EH (cell line): ENCODE data around the gene LYPD6.
"Not testable (repeated sequence)": the region's sequence is repeated elsewhere in the genome, so short reads cannot be mapped to it uniquely, and the experiment has no call there.

Experiments
- DNase-seq: peaks from one replicate; pipeline ENCODE4 v3.0.0-alpha.2; 2015; ENCODE audit warnings: low read depth

LYPD6 gene

GRCh38 chr2:149330127-149331022 lies at the start of gene LYPD6:
Gene LYPD6, plus strand, starts transcription at chr2:149330587. Its CDS starts 107,122 bp downstream, at chr2:149437709.
- peak; percentile 81 for DNase-seq

GRCh38 chr2:149281441-149281840 lies 48.9 kb upstream of the LYPD6 start:
- DNase-seq = no peak

DNA sequence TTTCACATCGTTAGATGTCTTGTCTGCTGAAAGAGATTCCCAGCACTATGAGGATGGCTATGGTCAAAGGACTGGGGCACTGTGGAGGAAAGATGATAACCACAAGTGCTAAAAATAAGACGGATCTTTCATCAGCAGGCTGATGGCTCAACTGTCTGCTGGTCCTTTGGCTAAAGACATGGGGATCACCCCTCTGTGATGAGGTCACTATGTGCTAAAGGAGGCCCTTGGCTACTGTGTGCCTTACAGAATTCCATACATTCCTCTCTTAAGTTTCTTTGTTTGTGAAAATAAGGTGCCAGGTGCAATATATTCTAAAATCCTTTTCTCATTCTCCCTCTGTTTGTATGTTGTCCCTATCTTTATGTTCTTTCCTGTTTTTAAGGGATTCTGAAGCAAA lies 39.7 kb upstream of the LYPD6 start:
- DNase-seq = no peak

DNA sequence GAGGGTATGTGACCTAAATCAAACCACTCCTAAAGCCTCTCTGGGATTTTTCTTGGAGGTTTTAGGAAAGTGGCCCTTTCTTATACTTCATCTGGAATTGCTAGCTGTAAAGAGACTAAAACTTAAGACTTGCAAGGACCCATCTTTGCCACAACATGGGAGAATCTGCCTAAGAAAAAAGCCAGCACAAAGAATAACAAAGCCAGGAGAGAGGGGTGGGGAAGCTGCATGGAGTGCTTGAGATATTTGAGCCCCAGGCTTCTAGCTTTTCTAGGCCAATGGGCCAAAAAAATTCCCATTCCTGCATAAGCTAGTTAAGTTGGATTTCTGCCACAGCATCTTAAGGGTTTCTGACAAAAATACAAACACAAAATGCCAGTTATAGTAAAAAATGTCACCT lies 38.5 kb upstream of the LYPD6 start:
- peak; percentile 11 for DNase-seq

- DNase-seq = no peak
These were observed 34.4 kb upstream of the LYPD6 start for GRCh38 chr2:149296031-149296430.

DNA sequence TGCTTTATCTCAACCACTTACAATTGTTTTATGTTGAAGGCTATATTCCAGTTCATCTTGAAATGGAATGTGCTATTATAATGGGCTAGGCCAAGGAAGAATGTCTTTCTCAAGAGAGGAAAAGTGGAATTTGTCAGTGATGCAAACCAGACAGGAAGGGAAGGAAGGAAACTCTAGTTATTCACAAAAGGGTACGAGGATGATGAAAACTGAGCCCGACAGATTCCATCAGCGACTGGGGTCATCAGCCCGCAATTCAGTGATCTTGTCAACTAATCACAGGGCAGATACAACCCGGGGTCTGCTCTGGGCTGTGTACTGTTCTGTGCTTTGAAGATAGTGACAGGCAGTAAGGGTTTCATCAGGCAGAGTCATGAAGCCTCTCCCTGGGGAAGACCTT lies 23.4 kb upstream of the LYPD6 start:
- peak; percentile 17 for DNase-seq

- no peak for DNase-seq
These were observed 20.0 kb upstream of the LYPD6 start for GRCh38 chr2:149310349-149310748.

DNA sequence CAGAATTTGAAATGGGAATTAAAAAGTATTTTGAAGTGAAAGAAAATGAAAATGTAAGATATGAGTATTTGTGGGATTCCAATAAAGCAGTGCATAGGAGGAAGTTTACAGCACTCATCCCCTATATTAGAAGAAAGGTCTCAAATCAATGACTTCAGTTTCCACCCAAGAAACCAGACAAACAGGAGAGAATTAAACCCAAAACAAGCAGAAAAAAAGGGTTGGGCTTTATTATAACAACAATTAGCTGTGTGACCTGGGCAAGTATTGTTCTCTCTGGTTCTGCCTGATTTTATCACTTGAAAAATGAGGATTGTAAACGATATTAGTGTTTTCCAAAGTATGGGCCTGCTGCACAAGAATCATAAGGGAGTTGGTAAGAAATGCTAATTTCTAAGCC lies 18.3 kb upstream of the LYPD6 start:
- DNase-seq = no peak

GRCh38 chr2:149313512-149313972 lies 16.8 kb upstream of the LYPD6 start:
- DNase-seq = peak; percentile 54

DNA sequence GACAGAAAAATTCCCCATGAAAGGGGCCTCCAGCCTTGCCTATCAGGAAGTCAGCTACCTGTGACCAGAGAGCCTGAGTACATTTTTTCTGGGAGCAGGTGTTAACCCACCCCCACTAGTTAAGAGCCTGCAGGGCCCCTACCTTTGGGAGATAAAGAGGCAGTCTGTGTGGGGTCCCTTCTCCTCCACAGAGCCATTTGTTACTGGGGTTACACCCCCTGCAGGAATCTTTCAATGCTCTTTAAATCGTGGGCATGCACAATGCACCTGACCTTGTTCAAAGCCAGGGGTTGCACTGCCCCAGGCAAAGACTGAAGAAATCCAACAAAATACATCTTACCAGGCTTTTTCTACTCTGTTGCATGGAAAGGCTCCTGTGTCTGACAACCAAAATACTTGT lies 15.7 kb upstream of the LYPD6 start:
- no peak for DNase-seq

- no peak for DNase-seq
These were observed 14.9 kb upstream of the LYPD6 start for GRCh38 chr2:149315461-149315860.

DNA sequence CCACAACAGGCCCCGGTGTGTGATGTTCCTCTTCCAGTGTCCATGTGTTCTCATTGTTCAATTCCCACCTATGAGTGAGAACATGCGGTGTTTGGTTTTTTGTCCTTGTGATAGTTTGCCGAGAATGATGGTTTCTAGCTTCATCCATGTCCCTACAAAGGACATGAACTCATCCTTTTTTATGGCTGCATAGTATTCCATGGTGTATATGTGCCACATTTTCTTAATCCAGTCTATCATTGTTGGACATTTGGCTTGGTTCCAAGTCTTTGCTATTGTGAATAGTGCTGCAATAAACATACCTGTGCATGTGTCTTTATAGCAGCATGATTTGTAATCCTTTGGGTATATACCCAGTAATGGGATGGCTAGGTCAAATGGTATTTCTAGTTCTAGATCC lies 11.8 kb upstream of the LYPD6 start:
- DNase-seq = not testable (repeated sequence)

- DNase-seq = no peak
These were observed 10.0 kb upstream of the LYPD6 start for GRCh38 chr2:149320362-149320761.

GRCh38 chr2:149329068-149329467 lies 1.3 kb upstream of the LYPD6 start:
- peak; percentile 1 for DNase-seq

- peak; percentile 71 for DNase-seq
These were observed 779 bp upstream of the LYPD6 start for GRCh38 chr2:149329489-149330126.

DNA sequence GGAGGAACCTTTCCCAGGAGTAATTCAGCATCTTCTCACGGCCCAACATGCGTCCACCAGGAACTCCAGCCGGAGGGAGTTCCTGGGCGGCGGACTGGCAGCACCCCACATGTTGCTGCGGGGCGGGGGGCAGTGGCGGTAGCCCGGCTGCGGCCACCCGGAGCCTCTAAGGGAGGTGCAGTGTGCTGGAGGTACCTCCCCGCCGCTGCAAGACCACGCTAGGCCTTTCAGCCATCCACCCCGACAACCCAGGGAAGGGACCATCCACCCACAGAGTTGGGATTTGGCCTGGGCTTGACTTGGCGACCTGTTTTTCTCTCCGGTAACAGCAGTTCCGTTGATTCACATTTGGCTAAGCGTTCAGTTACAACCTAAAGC lies 625 bp downstream of the LYPD6 start:
- DNase-seq = no peak

- DNase-seq = no peak
These were observed 2.0 kb downstream of the LYPD6 start for GRCh38 chr2:149332364-149332763.

DNA sequence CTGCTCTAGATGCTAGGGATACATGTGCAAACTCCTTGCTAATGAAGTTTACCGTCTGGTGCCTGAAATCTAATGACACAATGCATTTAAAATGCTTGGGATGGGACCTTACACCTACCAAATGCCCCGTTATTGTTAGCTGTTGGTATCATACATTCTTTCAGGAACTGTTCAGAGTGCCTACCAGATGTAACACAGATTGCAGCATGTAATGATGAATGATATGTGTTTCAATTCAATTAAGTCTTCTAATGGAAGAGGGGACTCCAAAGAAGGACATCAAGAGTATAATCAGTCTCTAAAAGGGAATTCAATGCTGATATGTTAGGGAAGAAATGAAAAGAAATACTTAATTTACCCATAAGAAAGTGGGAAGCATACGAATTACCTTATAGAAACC lies 3.2 kb downstream of the LYPD6 start:
- DNase-seq = no peak

DNA sequence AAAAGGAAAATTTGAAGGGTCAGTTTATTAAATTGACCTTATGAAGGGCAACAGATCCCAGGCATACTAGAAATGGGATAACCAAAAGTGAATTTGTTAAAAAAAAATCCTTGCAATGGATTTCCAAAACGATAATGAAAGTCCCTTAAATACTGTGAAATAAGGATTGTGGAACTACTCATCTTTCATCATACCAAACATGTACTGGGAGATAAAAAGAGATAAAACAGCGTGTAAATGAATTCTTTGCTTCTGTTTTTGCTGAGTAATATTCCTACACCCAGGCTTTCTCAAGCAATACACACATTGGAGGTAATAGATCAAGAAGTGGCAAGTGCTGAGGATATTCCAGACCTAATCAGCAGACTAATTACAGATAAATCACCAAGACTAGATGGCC lies 3.8 kb downstream of the LYPD6 start:
- no peak for DNase-seq

DNA sequence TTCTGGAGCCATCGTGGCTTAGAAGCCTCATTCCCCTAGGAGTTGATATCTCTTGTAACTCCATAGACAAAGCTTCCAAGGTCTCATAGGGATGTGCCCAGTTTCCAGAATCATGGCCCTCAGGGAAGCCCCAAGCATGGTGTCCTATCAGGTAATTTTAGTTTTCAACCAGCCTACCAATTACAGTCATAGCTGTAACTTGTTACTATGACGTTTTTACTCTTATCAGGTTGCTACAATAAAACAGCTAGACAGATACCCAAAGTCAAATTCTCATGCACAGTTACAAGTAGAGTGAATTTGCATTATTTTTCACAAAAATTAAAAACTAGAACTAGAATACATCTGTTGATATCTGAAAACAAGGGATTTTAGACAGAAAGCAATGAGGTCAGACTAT lies 8.9 kb downstream of the LYPD6 start:
- no peak for DNase-seq

DNA sequence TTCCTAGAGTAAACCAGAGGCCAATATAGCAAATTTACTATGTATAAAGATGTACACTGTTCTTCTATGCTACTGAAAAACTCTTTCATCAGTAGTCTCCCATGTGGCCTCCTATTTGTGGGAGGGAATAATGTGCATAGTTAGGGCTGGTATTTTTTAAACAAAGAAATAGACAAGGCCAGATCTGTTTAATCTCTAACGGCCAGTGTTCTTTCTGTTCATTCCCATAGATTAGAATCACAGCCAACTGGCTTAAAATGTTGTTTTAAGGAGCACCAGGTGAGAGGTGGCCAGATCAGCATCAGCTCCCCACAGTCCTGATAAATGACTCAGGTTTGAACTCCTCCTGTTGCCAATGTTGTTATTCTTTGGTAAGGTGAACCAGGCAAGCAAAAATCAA lies 12.1 kb downstream of the LYPD6 start:
- DNase-seq = no peak

DNA sequence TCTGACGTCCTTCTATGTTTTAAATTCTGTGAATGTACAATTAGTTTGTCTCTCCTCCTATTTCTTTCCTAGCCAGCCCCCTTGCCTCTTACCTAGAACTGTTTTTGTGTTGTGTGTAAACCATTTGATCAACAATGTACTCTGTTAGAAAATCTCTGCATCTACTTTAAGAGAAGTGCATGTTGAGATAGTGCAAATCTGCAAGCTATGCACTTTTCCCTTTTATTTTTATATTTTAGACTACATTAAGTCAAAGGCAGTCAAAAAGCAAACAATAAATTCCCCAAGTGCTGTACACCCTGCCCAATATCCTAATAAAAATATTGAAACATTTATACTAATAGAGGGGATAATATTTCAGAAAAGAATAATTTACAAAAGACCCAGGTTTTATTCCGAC lies 13.7 kb downstream of the LYPD6 start:
- no peak for DNase-seq

DNA sequence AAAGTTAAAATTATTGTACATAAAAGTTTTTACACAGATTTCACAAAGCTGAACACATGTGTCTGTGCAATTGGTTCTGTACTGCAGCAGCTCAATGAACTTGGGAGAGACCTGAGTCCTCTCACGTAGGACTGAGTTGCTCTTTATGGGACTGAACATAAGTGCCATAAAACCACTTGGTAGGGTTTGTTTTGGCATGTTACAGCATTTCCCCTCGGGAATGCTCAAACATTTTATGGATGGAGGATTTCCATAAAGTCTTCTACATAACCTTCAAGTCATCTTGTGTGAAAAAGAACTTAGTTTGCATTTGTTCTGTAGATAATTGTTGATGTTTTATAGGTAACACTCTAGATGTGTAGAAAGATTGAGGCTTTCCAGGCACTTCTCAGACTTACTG lies 15.9 kb downstream of the LYPD6 start:
- no peak for DNase-seq

DNA sequence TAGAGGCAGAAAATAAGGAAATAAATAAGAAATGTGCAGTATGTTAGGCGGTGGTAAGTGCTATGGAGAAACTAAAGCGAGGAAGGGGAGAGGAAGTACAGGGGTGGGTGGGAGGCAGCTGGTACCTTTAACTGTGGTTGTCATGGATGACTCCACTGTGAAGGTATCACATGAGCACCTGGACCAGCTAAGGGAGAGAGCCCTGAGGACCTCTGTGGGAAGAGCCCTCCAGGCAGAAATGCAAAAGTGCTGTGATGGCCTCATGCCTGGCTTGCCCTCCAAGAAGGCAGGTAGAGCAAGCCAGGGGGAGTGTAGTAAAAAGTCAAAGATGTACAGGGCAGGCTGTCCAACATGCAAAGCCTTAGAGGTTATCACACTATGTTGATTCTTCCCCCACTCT lies 17.9 kb downstream of the LYPD6 start:
- DNase-seq = no peak
